HepG2 (cell line): ENCODE data around the gene HP1BP3. TPM values are rescaled to one million over a fixed set of nuclear protein-coding genes. Genes with fewer than 3 reads are reported as not detected.

Experiments
- ATAC-seq: fragments of 200-7000 bp; cut with Tn5 transposase; 3 replicates; pipeline ENCODE4 v1.9.1; 2020; ENCODE audit warnings: mild to moderate bottlenecking, moderate library complexity
- BruUV-seq: library from RNA; stranded (reverse); fragments of 400-500 nt; replicated peaks from 2 replicates; lab custom pipeline; 2021; lab: Mats Ljungman, UMichigan
- CTCF ChIA-PET: fragments of 300-600 bp; formaldehyde crosslinking; extraction: SDS; loops from one replicate; lab custom pipeline; 2021; ENCODE audit warnings: low total read pairs, inconsistent platforms, low intra/inter-chr PET ratio; lab: Yijun Ruan, JAX
- POLR2A ChIA-PET: fragments of 350-600 bp; sonication (Branson Sonifier 250); formaldehyde crosslinking; loops from one replicate; lab custom pipeline; 2020; ENCODE audit warnings: antibody characterized with exemption, inconsistent platforms; lab: Yijun Ruan, JAX
- DNase-seq: peaks from one replicate; pipeline ENCODE4 v3.0.0-alpha.2; 2015; ENCODE audit warnings: low spot score
- FAIRE-seq: peaks from 3 replicates; lab custom pipeline; 2011; peaks lifted over from hg19 to GRCh38; lab: Jason Lieb, UNC
- H2AFZ ChIP-seq: one replicate; pipeline ENCODE4 v1.6.1; 2011; ENCODE audit warnings: low read length, inconsistent platforms
- H3K27ac ChIP-seq: fragments of 300-600 bp; 3 replicates; pipeline ENCODE4 v1.8.0; 2011; ENCODE audit warnings: mixed run types, mild to moderate bottlenecking, mixed read lengths, low read length, inconsistent platforms; ENCODE audit not compliant: insufficient read depth; ENCODE audit errors: extremely low read length
- H3K27me3 ChIP-seq, 2 experiments: fragments of 200-600 bp in 1 of 2; 2 replicates in 1 of 2; 3 replicates in 1 of 2; pipeline versions ENCODE4 v1.6.0 to v1.8.0; 2011; ENCODE audit warnings: low read length in 2 of 2, mild to moderate bottlenecking in 2 of 2, moderate library complexity in 2 of 2, inconsistent platforms in 1 of 2; ENCODE audit not compliant: insufficient read depth in 2 of 2, control insufficient read depth in 1 of 2
- H3K36me3 ChIP-seq, 2 experiments: fragments of 200-600 bp in 1 of 2; replicated peaks in 1 of 2; 2 replicates in 1 of 2; 3 replicates in 1 of 2; pipeline versions ENCODE4 v1.5.1 to v1.8.0; 2011; ENCODE audit warnings: low read length in 2 of 2, inconsistent platforms in 1 of 2; ENCODE audit not compliant: insufficient read depth in 2 of 2, control insufficient read depth in 1 of 2
- H3K4me1 ChIP-seq: 2 replicates; pipeline ENCODE4 v1.5.1; 2012; ENCODE audit warnings: low read length, inconsistent platforms; ENCODE audit not compliant: insufficient read depth
- H3K4me2 ChIP-seq: 2 replicates; pipeline ENCODE4 v1.6.0; 2011; ENCODE audit warnings: low read depth, low read length, inconsistent platforms
- H3K4me3 ChIP-seq, 3 experiments: fragments of 200-600 bp in 1 of 3; sonication (generic), shearing (Covaris generic) in 1 of 3; replicated peaks in 1 of 3; 2 replicates each; pipeline ENCODE4 v1.5.1; 2011 to 2016; ENCODE audit warnings: low read length in 3 of 3, inconsistent platforms in 2 of 3, low read depth in 2 of 3, mild to moderate bottlenecking in 2 of 3, control low read depth in 1 of 3, mixed read lengths in 1 of 3; ENCODE audit not compliant: insufficient read depth in 1 of 3
- H3K79me2 ChIP-seq: one replicate; pipeline ENCODE4 v1.6.1; 2011; ENCODE audit warnings: low read length, inconsistent platforms; ENCODE audit not compliant: insufficient read depth
- H3K9ac ChIP-seq: 2 replicates; pipeline ENCODE4 v1.6.0; 2011; ENCODE audit warnings: mild to moderate bottlenecking, low read depth, low read length, inconsistent platforms; ENCODE audit not compliant: insufficient read depth
- H3K9me3 ChIP-seq: 2 replicates; pipeline ENCODE4 v1.5.1; 2012; ENCODE audit warnings: mild to moderate bottlenecking, low read length
- H4K20me1 ChIP-seq: 2 replicates; pipeline ENCODE4 v1.6.0; 2011; ENCODE audit warnings: inconsistent platforms, mild to moderate bottlenecking, low read length, moderate library complexity; ENCODE audit not compliant: insufficient read depth
- ATM ChIP-seq: fragments of 450-650 bp; IDR thresholded peaks from 2 replicates; pipeline ENCODE4 v1.7.1; 2017; ENCODE audit warnings: mild to moderate bottlenecking, borderline replicate concordance
- CHD2 ChIP-seq: IDR thresholded peaks from 2 replicates; pipeline ENCODE4 v1.6.1; 2011; ENCODE audit warnings: low read depth, low read length, improper control_type of control experiment
- HOXD1 ChIP-seq: sonication (generic); formaldehyde crosslinking; IDR thresholded peaks from 2 replicates; pipeline ENCODE4 v1.5.0; 2020; ENCODE audit warnings: missing genetic modification reagents
- ISL2 ChIP-seq: sonication (generic); formaldehyde crosslinking; IDR thresholded peaks from 2 replicates; pipeline ENCODE4 v1.5.0; 2020; ENCODE audit warnings: missing genetic modification reagents
- MXD1 ChIP-seq: sonication (generic); formaldehyde crosslinking; IDR thresholded peaks from 2 replicates; pipeline ENCODE4 v1.4.0; 2020; ENCODE audit warnings: mild to moderate bottlenecking, missing genetic modification reagents
- TEAD2 ChIP-seq: sonication (generic); formaldehyde crosslinking; IDR thresholded peaks from 2 replicates; pipeline ENCODE4 v1.9.0; 2021; ENCODE audit warnings: missing genetic modification reagents
- ZNF20 ChIP-seq: sonication (generic); formaldehyde crosslinking; IDR thresholded peaks from 2 replicates; pipeline ENCODE4 v1.4.0; 2020; ENCODE audit warnings: mild to moderate bottlenecking, moderate library complexity, missing genetic modification reagents
- ZNF234 ChIP-seq: sonication (generic); formaldehyde crosslinking; conservative IDR thresholded peaks from 2 replicates; pipeline ENCODE4 v1.5.1; 2020; ENCODE audit warnings: mild to moderate bottlenecking, missing genetic modification reagents
- ZNF263 ChIP-seq: sonication (generic); formaldehyde crosslinking; IDR thresholded peaks from 2 replicates; pipeline ENCODE4 v1.4.0; 2020; ENCODE audit warnings: missing genetic modification reagents
- ZNF446 ChIP-seq: sonication (generic); formaldehyde crosslinking; IDR thresholded peaks from 2 replicates; pipeline ENCODE4 v1.5.0; 2020; ENCODE audit warnings: mild to moderate bottlenecking, missing genetic modification reagents
- ZNF550 ChIP-seq: sonication (generic); formaldehyde crosslinking; IDR thresholded peaks from 2 replicates; pipeline ENCODE4 v1.4.0; 2020; ENCODE audit warnings: mild to moderate bottlenecking, missing genetic modification reagents, borderline replicate concordance
- ZNF652 ChIP-seq: IDR thresholded peaks from 2 replicates; pipeline ENCODE4 v1.6.1; 2016; ENCODE audit warnings: low read depth, borderline replicate concordance
- WGBS: methylation state at CpG from one replicate; pipeline ENCODE4 v1.1.6; 2017; ENCODE audit warnings: low lambda C conversion rate; 5-methylcytosine and 5-hydroxymethylcytosine counted together
- in situ Hi-C: cut with HindIII; loops from 2 replicates; pipeline ENCODE4 v1.10.0; 2017; ENCODE audit warnings: low pct_unique_long_range_greater_than_20kb; ENCODE audit not compliant: extremely low pct_ligation_motif_present
- intact Hi-C: fragments of 100-400 bp; cut with micrococcal nuclease; formaldehyde crosslinking; loops from one replicate; pipeline ENCODE4 v1.10.0; 2022; ENCODE audit not compliant: unreplicated experiment
- polyA plus RNA-seq, 8 experiments: library from polyadenylated mRNA; depleted of rRNA in 3 of 8; stranded (reverse) in 7 of 8; unstranded in 1 of 8; fragments of >200 nt; fragmentation: Illumina TruSeq in 4 of 8; extraction: Trizol in 4 of 8; gene quantifications; 2 replicates each; pipeline versions ENCODE4 v1.2.1 to v1.2.3, GENCODE V29; 2011 to 2016; ENCODE audit warnings: low read depth in 4 of 8, missing spikeins in 1 of 8, mixed read lengths in 1 of 8; ENCODE audit not compliant: insufficient read depth in 1 of 8
- total RNA-seq, 5 experiments: library from RNA; depleted of rRNA; stranded (reverse); fragments of >200 nt; fragmentation: Illumina TruSeq; extraction: Trizol; gene quantifications; 2 replicates each; pipeline ENCODE4 v1.2.3, GENCODE V29; 2016; ENCODE audit warnings: low read depth in 1 of 5
- TF ChIP-seq, protein P1 (sequence below): IDR thresholded peaks from 2 replicates; pipeline ENCODE4 v1.6.1; 2016; ENCODE audit warnings: low read depth
- TF ChIP-seq, protein P2 (sequence below): sonication (generic); formaldehyde crosslinking; IDR thresholded peaks from 2 replicates; pipeline ENCODE4 v1.8.0; 2022; ENCODE audit warnings: mild to moderate bottlenecking, missing genetic modification reagents; ENCODE audit not compliant: insufficient replicate concordance
- TF ChIP-seq, protein P3 (sequence below): sonication (generic); formaldehyde crosslinking; IDR thresholded peaks from 2 replicates; pipeline ENCODE4 v1.8.0; 2022; ENCODE audit warnings: missing genetic modification reagents, mild to moderate bottlenecking, moderate library complexity, borderline replicate concordance
- TF ChIP-seq, protein P4 (sequence below): sonication (generic); formaldehyde crosslinking; IDR thresholded peaks from 2 replicates; pipeline ENCODE4 v1.8.0; 2022; ENCODE audit warnings: mild to moderate bottlenecking, missing genetic modification reagents, borderline replicate concordance

Gene HP1BP3
- total and polyA plus RNA-seq, 2 of the 13 experiments (the other 11 are each of a cell fraction or from before 2014, with no cell fraction given), result 98.5 to 137 TPM

GRCh38 chr1:20786253-20787028, 666 bp downstream of the HP1BP3 start:
- peak; percentile 80 for ATAC-seq
- Histone ChIP-seq H3K9ac (peak overlapping the region; percentile 91), H3K36me3 (peaks cover 0 to 3% of the 10 kb centered on the region in 2 experiments; a peak in 1 of 5 replicates), H3K4me2 (peak overlapping the region; percentile 80), H3K4me1 (peaks cover 41% of the 10 kb centered on the region), H3K4me3 (peak overlapping the region; percentile 88 to 99 (median 92)), H3K79me2 (peaks cover 48% of the 10 kb centered on the region), H2AFZ (no peak overlapping the region), H3K27ac (peak overlapping the region; percentile 99), H4K20me1 (peaks cover 39% of the 10 kb centered on the region), H3K27me3 (no peaks in the 10 kb centered on the region; a peak in 1 of 5 replicates), H3K9me3 (no peaks in the 10 kb centered on the region)
- in situ Hi-C loops, result no loop called here
- intact Hi-C loops, result loop anchor here (10.0 kb wide), 1 partner anchor 108 kb away; no protein-coding TSS in a partner anchor
- ChIA-PET CTCF (no interaction called here), POLR2A (interaction anchor here (0.5 to 2.2 kb wide), 31 partner anchors 9 to 650 kb away, joined by 3 to 19 read pairs (median 4); partner anchors contain the start of genes CDA, DDOST, FAM43B and KIF17)
- peak; percentile 95 for DNase-seq
- WGBS, result 1% methylated on average over 16 of the region's 102 CpGs
- no peak for FAIRE-seq
- BruUV-seq, result no TSS peak
- no peak for TF ChIP-seq ATM
- TF ChIP-seq, protein P1, sequence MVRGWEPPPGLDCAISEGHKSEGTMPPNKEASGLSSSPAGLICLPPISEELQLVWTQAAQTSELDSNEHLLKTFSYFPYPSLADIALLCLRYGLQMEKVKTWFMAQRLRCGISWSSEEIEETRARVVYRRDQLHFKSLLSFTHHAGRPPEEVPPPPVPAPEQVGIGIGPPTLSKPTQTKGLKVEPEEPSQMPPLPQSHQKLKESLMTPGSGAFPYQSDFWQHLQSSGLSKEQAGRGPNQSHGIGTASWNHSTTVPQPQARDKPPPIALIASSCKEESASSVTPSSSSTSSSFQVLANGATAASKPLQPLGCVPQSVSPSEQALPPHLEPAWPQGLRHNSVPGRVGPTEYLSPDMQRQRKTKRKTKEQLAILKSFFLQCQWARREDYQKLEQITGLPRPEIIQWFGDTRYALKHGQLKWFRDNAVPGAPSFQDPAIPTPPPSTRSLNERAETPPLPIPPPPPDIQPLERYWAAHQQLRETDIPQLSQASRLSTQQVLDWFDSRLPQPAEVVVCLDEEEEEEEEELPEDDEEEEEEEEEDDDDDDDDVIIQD (CRISPR knock-in tag), result peak; percentile 56; the same call in 1 of the 2 replicates
- TF ChIP-seq ZNF263 (CRISPR knock-in tag), result peak; percentile 94
- peak; percentile 83 for TF ChIP-seq ZNF446 (CRISPR knock-in tag)
- peak; percentile 24; the same call in 1 of the 2 replicates for TF ChIP-seq ISL2 (CRISPR knock-in tag)
- peak; percentile 42 for TF ChIP-seq CHD2
- TF ChIP-seq, protein P2, sequence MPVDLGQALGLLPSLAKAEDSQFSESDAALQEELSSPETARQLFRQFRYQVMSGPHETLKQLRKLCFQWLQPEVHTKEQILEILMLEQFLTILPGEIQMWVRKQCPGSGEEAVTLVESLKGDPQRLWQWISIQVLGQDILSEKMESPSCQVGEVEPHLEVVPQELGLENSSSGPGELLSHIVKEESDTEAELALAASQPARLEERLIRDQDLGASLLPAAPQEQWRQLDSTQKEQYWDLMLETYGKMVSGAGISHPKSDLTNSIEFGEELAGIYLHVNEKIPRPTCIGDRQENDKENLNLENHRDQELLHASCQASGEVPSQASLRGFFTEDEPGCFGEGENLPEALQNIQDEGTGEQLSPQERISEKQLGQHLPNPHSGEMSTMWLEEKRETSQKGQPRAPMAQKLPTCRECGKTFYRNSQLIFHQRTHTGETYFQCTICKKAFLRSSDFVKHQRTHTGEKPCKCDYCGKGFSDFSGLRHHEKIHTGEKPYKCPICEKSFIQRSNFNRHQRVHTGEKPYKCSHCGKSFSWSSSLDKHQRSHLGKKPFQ (CRISPR knock-in tag), result peak; percentile 84
- TF ChIP-seq ZNF20 (CRISPR knock-in tag), result no peak
- TF ChIP-seq, protein P3, sequence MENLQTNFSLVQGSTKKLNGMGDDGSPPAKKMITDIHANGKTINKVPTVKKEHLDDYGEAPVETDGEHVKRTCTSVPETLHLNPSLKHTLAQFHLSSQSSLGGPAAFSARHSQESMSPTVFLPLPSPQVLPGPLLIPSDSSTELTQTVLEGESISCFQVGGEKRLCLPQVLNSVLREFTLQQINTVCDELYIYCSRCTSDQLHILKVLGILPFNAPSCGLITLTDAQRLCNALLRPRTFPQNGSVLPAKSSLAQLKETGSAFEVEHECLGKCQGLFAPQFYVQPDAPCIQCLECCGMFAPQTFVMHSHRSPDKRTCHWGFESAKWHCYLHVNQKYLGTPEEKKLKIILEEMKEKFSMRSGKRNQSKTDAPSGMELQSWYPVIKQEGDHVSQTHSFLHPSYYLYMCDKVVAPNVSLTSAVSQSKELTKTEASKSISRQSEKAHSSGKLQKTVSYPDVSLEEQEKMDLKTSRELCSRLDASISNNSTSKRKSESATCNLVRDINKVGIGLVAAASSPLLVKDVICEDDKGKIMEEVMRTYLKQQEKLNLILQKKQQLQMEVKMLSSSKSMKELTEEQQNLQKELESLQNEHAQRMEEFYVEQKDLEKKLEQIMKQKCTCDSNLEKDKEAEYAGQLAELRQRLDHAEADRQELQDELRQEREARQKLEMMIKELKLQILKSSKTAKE (CRISPR knock-in tag), result peak; percentile 49; the same call in 1 of the 2 replicates
- TF ChIP-seq MXD1 (CRISPR knock-in tag), result peak; percentile 76; the same call in 1 of the 2 replicates
- peak; percentile 58; the same call in 1 of the 2 replicates for TF ChIP-seq HOXD1 (CRISPR knock-in tag)
- TF ChIP-seq, protein P4, sequence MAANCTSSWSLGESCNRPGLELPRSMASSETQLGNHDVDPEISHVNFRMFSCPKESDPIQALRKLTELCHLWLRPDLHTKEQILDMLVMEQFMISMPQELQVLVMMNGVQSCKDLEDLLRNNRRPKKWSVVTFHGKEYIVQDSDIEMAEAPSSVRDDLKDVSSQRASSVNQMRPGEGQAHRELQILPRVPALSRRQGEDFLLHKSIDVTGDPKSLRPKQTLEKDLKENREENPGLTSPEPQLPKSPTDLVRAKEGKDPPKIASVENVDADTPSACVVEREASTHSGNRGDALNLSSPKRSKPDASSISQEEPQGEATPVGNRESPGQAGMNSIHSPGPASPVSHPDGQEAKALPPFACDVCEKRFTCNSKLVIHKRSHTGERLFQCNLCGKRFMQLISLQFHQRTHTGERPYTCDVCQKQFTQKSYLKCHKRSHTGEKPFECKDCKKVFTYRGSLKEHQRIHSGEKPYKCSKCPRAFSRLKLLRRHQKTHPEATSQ (CRISPR knock-in tag), result no peak
- peak; percentile 60; the same call in 1 of the 2 replicates for TF ChIP-seq ZNF234 (CRISPR knock-in tag)
- TF ChIP-seq TEAD2 (CRISPR knock-in tag), result 0 out of 2 replicates have a peak, but pooled peaks have one; percentile 72
- no peak for TF ChIP-seq ZNF652 (CRISPR knock-in tag)
- TF ChIP-seq ZNF550 (CRISPR knock-in tag), result no peak
